Subcutaneous abdominal adipose tissue (tissue), 5 donors: ENCODE results near the gene LAMA4.
A peak's percentile ranks its signal among the peaks of the same experiment; 100 is the strongest.

Experiments used
- H3K27ac ChIP-seq: one replicate; pipeline ENCODE4 v1.7.0; 2013; ENCODE audit warnings: low read depth, mild to moderate bottlenecking, inconsistent platforms, low read length, moderate library complexity
- H3K27me3 ChIP-seq, 5 donors: one replicate each; pipeline ENCODE4 v1.7.0; 2013; ENCODE audit warnings: low read length in 5 of 5, inconsistent platforms in 1 of 5; ENCODE audit not compliant: control insufficient read depth in 5 of 5, insufficient read depth in 4 of 5
- H3K36me3 ChIP-seq, 5 donors: one replicate each; pipeline ENCODE4 v1.7.0; 2013; ENCODE audit warnings: low read length in 5 of 5; ENCODE audit not compliant: control insufficient read depth in 5 of 5, insufficient read depth in 5 of 5
- H3K4me1 ChIP-seq, 5 donors: one replicate each; pipeline ENCODE4 v1.7.0; 2013; ENCODE audit warnings: low read length in 5 of 5, mild to moderate bottlenecking in 3 of 5, moderate library complexity in 1 of 5; ENCODE audit not compliant: control insufficient read depth in 5 of 5, insufficient read depth in 5 of 5
- H3K4me3 ChIP-seq, 5 donors: one replicate each; pipeline ENCODE4 v1.7.0; 2013; ENCODE audit warnings: low read length in 5 of 5, low read depth in 1 of 5
- H3K9ac ChIP-seq, 5 donors: one replicate each; pipeline ENCODE4 v1.7.0; 2013; ENCODE audit warnings: low read length in 5 of 5, mild to moderate bottlenecking in 4 of 5, moderate library complexity in 3 of 5
- H3K9me3 ChIP-seq, 5 donors: one replicate each; pipeline ENCODE4 v1.7.0; 2013; ENCODE audit warnings: low read length in 5 of 5; ENCODE audit not compliant: control insufficient read depth in 5 of 5
- donor health status: healthy.
- donor health status: healthy.
- donor health status: healthy.
- donor health status: healthy.
- donor health status: healthy.

The LAMA4 gene

GRCh38 chr6:112257178-112257855, 3.0 kb upstream of the LAMA4 start:
- no peak overlapping the region for H3K9ac ChIP-seq
- peaks cover 0 to 2% (median 0%) of the 10 kb centered on the region in 5 donors for H3K27me3 ChIP-seq
- H3K4me3 ChIP-seq, result no peak overlapping the region
- H3K27ac ChIP-seq, result no peak overlapping the region
- peaks cover 0 to 23% (median 15%) of the 10 kb centered on the region in 5 donors for H3K4me1 ChIP-seq
- H3K9me3 ChIP-seq, result no peaks in the 10 kb centered on the region
- no peaks in the 10 kb centered on the region for H3K36me3 ChIP-seq

GRCh38 chr6:112254921-112255320, 554 bp upstream of the LAMA4 start:
- H3K9ac ChIP-seq, result peak overlapping the region; percentile 97 to 100 (median 99)
- H3K36me3 ChIP-seq, result peaks cover 0 to 13% (median 3%) of the 10 kb centered on the region in 5 donors
- H3K4me3 ChIP-seq, result peak overlapping the region; percentile 94 to 100 (median 99)
- peak overlapping the region; percentile 100 for H3K27ac ChIP-seq
- no peaks in the 10 kb centered on the region for H3K9me3 ChIP-seq
- H3K4me1 ChIP-seq, result peaks cover 2 to 39% (median 32%) of the 10 kb centered on the region in 5 donors
- peaks cover 0 to 2% (median 0%) of the 10 kb centered on the region in 5 donors for H3K27me3 ChIP-seq

- peak overlapping the region; percentile 94 to 100 (median 99) for H3K4me3 ChIP-seq
- peaks cover 4 to 51% (median 45%) of the 10 kb centered on the region in 5 donors for H3K4me1 ChIP-seq
Observed at GRCh38 chr6:112253498-112253840, 898 bp downstream of the LAMA4 start.

DNA sequence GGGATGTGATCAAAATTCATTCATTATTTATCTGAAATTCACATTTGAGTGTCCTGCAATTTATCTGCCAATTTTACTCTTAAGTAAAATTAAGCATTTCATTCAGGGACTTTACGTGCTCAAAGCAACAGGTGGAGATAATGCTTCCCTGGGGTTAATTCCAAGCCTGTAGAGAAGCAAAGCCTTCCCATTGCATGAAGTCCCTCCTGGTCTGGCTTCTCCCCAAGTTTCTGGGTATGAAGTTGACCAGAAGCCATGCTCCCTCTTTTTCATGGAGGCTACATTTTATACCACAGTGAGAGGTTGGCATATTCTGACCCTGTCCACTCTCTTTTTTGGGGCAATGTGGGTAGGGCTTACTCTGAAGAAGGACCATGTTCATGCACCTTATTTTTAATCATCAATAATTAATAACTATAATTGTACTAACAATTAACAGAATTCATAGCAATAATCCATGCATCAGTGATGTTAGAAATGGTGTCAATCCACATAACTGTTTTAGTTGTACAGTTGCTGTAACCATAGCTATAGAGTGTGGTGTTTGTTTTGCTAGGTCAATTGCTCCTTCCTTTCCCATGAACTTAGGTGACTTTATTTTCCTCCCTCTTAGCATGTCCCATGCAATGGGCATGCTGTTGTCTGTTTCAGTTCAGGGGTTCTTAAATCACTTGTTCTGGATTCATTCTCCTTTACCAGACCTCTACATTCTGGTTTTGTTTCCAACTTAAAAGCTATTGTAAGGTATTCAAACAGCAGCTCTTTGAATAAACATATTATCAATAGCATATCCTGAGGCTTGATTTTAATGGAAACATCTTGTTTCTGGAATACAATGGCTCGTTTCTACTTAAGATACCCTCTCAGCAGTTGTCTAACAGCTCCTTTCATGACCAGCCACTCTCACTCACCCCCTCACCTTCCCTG, 1.5 kb downstream of the LAMA4 start:
- H3K9ac ChIP-seq, result peak overlapping the region; percentile 97 to 100 (median 99)
- peaks cover 0 to 2% (median 0%) of the 10 kb centered on the region in 5 donors for H3K27me3 ChIP-seq
- peak overlapping the region; percentile 94 to 100 (median 99) for H3K4me3 ChIP-seq
- H3K4me1 ChIP-seq, result peaks cover 4 to 55% (median 47%) of the 10 kb centered on the region in 5 donors
- H3K27ac ChIP-seq, result peak overlapping the region; percentile 100
- no peaks in the 10 kb centered on the region for H3K9me3 ChIP-seq
- H3K36me3 ChIP-seq, result peaks cover 0 to 15% (median 5%) of the 10 kb centered on the region in 5 donors

More at GRCh38 chr6:112253498-112253840, 898 bp downstream of the LAMA4 start:
- H3K9ac ChIP-seq, result peak overlapping the region; percentile 97 to 100 (median 99)
- peak overlapping the region; percentile 100 for H3K27ac ChIP-seq
- H3K9me3 ChIP-seq, result no peaks in the 10 kb centered on the region
- peaks cover 0 to 15% (median 3%) of the 10 kb centered on the region in 5 donors for H3K36me3 ChIP-seq
- peaks cover 0 to 2% (median 0%) of the 10 kb centered on the region in 5 donors for H3K27me3 ChIP-seq

GRCh38 chr6:112251171-112251875, 3.0 kb downstream of the LAMA4 start:
- H3K36me3 ChIP-seq, result peaks cover 0 to 15% (median 5%) of the 10 kb centered on the region in 5 donors
- peak overlapping the region; percentile 100 for H3K27ac ChIP-seq
- peaks cover 4 to 69% (median 61%) of the 10 kb centered on the region in 5 donors for H3K4me1 ChIP-seq
- no peaks in the 10 kb centered on the region for H3K9me3 ChIP-seq
- H3K9ac ChIP-seq, result peak overlapping the region; percentile 97 to 100 (median 99)
- peaks cover 0 to 2% (median 0%) of the 10 kb centered on the region in 5 donors for H3K27me3 ChIP-seq
- peak overlapping the region; percentile 94 to 100 (median 99) for H3K4me3 ChIP-seq

GRCh38 chr6:112249489-112249888, 4.9 kb downstream of the LAMA4 start:
- Histone ChIP-seq H3K4me3 (peak overlapping the region in 4 of 5 donors; percentile 26 to 100 (median 77)), H3K27ac (peak overlapping the region; percentile 100), H3K36me3 (peaks cover 6 to 31% (median 8%) of the 10 kb centered on the region in 5 donors), H3K9me3 (no peaks in the 10 kb centered on the region), H3K9ac (peak overlapping the region in 4 of 5 donors; percentile 24 to 99 (median 73)), H3K27me3 (peaks cover 0 to 2% (median 0%) of the 10 kb centered on the region in 5 donors), H3K4me1 (peaks cover 6 to 76% (median 64%) of the 10 kb centered on the region in 5 donors)

DNA sequence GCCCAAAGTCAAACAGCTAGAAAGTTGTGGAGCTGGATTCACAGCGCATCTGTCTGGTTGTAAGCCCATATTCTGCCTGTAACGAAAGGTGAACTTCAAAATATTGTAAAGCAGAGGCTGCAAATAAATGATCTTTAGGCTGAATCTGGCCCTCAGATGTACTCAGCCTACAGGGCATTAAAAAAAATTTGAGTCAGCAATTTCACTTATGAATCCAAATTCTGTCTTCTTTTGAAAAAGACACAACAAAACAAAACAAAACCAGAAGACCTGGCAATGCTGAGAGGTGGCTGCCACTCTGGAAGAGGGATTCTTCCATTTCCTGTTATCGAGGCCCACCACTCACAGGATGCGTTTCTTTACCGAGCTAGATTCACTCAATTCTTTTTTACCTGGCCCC, 7.1 kb downstream of the LAMA4 start:
- peak overlapping the region in 3 of 5 donors; percentile 8 to 40 (median 30) for H3K4me3 ChIP-seq
- H3K4me1 ChIP-seq, result peaks cover 6 to 89% (median 82%) of the 10 kb centered on the region in 5 donors
- H3K9ac ChIP-seq, result peak overlapping the region in 3 of 5 donors; percentile 2 to 72 (median 56)

DNA sequence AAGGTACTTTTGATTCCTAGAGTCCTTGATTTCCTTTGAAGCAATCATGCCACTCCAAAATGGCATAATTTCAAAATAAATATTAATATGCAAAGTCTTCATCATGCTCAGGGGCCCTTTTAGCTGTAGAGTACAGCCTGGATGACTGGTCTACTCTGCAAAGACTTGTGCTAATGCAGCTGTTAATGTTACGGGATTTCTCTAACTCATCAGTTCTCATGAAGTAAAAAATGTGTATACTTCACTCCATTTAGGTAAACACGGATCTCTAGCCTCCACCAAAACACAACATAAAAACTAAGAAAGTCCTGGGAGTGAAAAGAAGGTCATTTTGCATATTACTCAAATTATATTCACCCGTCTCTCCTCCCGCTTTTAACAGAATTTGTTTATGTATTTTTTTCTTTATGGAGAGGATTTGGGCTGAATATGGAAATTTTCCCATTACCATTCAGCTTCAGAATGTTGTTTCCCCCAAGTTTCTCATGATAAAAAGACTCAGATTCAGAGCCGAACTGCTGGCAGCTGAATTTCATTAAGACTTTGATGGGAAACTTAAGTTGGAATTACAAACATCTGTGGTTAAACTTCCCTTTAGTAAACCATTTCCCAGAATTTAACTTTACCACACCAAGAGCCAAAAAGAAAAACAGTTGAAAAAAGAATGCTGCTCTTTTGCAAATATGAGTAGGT, 8.7 kb downstream of the LAMA4 start:
- Histone ChIP-seq H3K27me3 (no peaks in the 10 kb centered on the region), H3K9ac (peak overlapping the region in 3 of 5 donors; percentile 1 to 72 (median 48)), H3K36me3 (peaks cover 6 to 38% (median 13%) of the 10 kb centered on the region in 5 donors), H3K9me3 (no peaks in the 10 kb centered on the region), H3K4me1 (peaks cover 4 to 90% (median 84%) of the 10 kb centered on the region in 5 donors), H3K4me3 (no peak overlapping the region), H3K27ac (peak overlapping the region; percentile 100)

More for the DNA sequence above, 7.1 kb downstream of the LAMA4 start:
- Histone ChIP-seq H3K9me3 (no peaks in the 10 kb centered on the region), H3K36me3 (peaks cover 9 to 43% (median 11%) of the 10 kb centered on the region in 5 donors), H3K27ac (peak overlapping the region; percentile 100), H3K27me3 (no peaks in the 10 kb centered on the region)
